SH-SY5Y (cell line): Measurements from ENCODE around the gene ASXL3.
A peak's percentile ranks its signal among the peaks of the same experiment; 100 is the strongest.

Experiments
- GATA2 ChIP-seq: IDR thresholded peaks from 2 replicates; pipeline ENCODE4 v1.6.1; 2011; ENCODE audit warnings: mild to moderate bottlenecking, low read depth, low read length
- GATA3 ChIP-seq: IDR thresholded peaks from 2 replicates; pipeline ENCODE4 v1.6.1; 2011; ENCODE audit warnings: low read depth, mild to moderate bottlenecking, low read length, moderate library complexity

Gene ASXL3

GRCh38 chr18:33665187-33665586 is 87.2 kb downstream of the ASXL3 start:
- no peak for TF ChIP-seq GATA3
- TF ChIP-seq GATA2 = no peak

- TF ChIP-seq GATA3 = no peak
Observed at GRCh38 chr18:33665641-33666040, 87.6 kb downstream of the ASXL3 start.

GRCh38 chr18:33666915-33667314 is 88.9 kb downstream of the ASXL3 start:
- no peak for TF ChIP-seq GATA2
- no peak for TF ChIP-seq GATA3

- TF ChIP-seq GATA3 (no peak), GATA2 (no peak)
Observed at GRCh38 chr18:33669589-33669988, 91.6 kb downstream of the ASXL3 start.

DNA sequence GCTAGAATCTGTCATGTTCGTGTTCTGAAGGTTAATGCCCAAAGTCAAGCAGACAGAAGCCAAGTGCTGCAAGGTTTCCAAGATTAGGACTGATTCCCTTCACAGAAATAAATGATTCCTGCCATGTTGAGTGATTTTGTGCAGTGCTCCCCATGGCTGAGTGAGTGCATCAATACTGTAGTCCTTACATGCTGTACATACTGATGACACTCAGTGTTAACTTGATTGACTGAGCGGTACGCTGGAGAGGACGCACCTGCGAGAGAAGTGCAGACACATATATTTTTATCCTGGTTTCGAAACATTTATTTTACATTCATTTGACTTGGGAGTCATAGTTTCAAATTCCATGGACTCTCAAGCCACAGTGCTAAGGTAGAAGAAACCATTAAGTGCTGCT is 92.0 kb downstream of the ASXL3 start:
- TF ChIP-seq GATA2 = no peak
- no peak for TF ChIP-seq GATA3

DNA sequence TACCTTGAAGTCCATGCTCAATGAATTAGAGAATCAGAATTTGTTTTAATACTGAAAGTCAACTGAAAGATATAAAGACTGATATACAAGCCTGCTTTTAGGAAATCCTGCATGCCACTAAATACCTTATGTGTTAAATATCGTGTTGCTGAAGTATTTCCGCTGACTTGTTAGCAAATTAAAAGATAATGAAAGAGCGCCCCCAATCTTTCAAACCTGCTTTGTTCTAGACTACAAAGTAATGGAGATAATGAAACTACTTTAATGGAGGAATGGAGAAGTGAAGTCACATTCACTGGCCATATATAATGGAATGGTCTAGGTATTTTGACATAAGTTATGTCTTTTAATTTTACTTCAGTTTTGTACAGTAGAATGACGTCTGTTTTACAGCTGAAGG is 95.7 kb downstream of the ASXL3 start:
- no peak for TF ChIP-seq GATA2
- no peak for TF ChIP-seq GATA3

DNA sequence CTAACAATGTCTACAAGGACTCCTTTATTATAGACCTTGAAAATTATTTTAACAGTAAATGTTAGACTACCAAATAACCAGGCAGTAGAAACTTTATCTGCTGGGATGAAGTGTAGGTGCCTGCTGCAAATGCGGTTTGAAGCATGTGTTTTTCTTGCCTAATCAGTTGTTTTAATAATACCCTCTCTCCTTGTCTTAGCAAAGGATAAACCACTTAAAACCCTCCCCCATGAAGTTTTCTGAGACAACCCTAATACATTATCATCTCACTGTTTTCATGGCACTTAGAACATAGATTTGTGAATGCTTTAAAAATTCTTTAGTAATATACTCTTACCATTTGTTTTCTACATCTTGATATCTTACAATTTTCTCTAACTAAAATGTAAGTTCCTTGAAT is 98.6 kb downstream of the ASXL3 start:
- no peak for TF ChIP-seq GATA3
- no peak for TF ChIP-seq GATA2

GRCh38 chr18:33677891-33678290 is 99.9 kb downstream of the ASXL3 start:
- TF ChIP-seq GATA3 (no peak), GATA2 (no peak)

DNA sequence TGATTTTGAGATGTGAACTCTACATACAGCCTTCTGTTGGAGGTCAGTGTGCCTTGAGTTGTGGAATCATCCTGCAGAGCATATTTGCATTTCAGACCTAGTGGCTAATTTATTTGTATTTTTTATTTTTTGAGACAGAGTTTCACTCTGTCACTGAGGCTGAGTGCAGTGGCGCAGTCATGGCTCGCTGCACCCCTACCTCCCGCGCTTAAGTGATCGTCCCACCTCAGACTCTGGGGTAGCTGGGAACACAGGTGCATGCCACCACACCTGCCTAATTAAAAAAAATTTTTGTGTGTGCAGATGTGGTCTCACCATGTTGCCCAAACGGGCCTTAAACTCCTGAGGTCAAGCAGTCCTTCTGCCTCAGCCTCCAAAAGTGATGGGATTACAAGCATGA is 104.4 kb downstream of the ASXL3 start:
- TF ChIP-seq GATA2 = no peak
- no peak for TF ChIP-seq GATA3

DNA sequence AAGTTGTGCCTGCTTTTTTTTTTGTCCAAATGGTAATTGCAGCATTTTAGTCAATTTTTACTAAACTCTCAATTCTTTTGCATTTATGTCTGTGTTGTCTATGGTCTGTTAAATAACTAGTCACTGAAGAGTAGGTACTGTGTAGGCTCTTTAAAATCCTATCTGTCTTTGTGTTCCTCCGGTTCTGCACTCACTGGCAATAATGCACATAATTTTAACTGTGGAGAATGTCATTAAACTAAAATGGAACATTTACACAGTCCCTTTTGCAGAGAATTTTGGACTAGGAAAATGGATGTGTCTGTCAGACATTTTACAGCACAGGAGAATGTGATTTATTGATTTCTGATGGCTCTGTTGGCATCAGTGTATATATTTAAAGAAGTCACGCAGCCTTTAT is 116.6 kb downstream of the ASXL3 start:
- no peak for TF ChIP-seq GATA3
- no peak for TF ChIP-seq GATA2

DNA sequence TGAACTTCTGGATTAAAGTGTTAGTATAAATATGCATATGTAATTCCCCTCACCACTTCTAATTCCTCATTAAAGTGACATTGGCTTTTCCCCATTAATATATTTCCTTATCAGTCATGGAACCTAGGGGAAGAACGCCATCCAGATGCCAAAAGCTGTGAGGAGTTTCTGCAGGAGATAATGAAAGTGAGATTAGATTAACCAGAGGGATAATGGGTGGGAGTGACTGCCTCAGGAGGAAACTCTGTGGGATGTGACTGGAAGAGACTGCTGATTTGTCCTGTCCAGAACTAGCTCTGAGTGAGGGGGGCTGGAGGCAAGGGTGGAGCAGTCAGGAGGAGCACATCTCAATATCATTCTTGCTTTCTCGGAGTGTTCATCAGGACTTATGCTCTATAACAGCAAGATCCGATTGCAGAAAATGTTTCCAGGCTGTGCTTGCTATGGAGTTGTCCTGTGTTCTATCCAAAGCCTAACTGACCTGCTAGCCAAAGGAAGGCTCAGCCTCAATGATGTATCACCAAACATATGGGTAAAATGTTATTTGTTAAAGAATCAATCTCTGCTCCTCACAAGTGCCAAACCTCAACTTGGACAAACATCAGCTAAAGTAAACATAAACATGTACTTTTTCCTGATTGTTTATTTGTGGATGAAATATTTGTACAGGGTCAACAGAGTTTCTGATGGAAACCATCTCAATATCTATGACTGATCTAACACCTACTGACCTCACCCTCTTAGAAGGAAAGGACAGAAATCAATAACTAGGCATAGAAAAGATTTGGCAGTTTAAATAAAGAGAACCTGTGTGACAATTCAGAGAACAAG is 118.5 kb downstream of the ASXL3 start:
- TF ChIP-seq GATA2 = peak; percentile 49; the same call in 1 of the 2 replicates
- TF ChIP-seq GATA3 = no peak

DNA sequence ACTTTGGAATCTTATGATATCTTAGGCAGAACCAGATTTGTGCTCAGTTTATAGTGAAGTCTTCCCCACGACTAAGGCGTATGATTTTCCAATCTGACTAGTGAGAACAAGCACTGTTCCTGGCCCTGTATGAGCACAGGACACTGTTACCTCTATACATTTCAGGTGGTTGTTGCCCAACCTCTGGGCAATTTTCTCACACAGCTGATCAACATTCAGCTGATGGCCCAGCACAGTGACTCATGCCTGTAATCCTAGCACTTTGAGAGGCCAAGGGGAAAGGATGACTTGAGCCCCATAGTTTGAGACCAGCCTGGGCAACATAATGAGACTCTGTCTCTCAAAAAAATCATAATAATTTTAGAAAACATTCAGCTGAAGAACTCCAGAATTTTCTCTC is 119.5 kb downstream of the ASXL3 start:
- TF ChIP-seq GATA2 = no peak
- no peak for TF ChIP-seq GATA3

- no peak for TF ChIP-seq GATA2
- TF ChIP-seq GATA3 = no peak
Observed at GRCh38 chr18:33699372-33699771, 121.4 kb downstream of the ASXL3 start.

DNA sequence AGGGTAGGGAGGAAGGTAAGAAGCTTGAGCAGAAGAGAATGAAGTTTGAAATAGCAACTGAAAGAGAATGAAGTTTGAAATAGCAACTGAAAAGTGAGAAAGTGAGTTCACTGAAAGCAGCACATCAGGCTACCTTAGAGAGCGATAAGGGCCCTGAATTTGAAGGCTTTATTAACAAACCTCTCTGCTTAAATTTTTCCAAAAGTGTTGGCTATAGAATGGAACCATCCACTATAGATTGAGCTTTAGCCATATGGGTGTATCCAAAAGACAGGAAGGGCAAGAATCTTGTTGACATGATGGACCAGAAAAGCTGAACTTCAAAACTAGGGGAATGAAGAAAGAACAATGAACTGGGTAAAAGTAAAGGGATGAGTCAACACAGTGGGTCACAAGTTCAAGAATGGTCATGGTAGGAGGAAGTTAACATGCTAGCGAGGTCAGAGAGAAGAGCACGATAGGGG is 122.5 kb downstream of the ASXL3 start:
- TF ChIP-seq GATA3 = no peak
- TF ChIP-seq GATA2 = no peak

GRCh38 chr18:33702625-33703024 is 124.6 kb downstream of the ASXL3 start:
- TF ChIP-seq GATA3 (peak; percentile 45; the same call in 1 of the 2 replicates), GATA2 (peak; percentile 25; the same call in 1 of the 2 replicates)

DNA sequence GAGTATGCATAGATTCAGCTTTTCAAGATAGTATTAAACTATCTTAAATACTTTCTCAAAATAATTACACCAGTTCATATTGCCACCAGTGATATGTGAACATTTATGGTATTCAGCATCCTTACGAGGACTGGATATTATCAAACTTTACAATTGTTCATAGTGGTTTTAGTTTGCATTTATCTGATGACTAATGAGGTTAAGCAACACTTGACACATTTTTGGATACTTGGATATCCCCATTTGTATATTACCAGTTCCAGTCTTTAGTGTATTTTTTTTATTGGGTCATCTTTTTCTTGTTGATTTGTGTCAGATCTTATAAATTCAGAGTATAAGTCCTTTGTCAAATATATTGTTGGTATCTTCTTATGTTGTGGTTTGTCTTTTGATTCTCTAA is 128.4 kb downstream of the ASXL3 start:
- TF ChIP-seq GATA2 (no peak), GATA3 (no peak)

GRCh38 chr18:33708876-33709275 is 130.9 kb downstream of the ASXL3 start:
- TF ChIP-seq GATA2 (no peak), GATA3 (no peak)
